ENCODE measurements around the gene RNF168.

DNA sequence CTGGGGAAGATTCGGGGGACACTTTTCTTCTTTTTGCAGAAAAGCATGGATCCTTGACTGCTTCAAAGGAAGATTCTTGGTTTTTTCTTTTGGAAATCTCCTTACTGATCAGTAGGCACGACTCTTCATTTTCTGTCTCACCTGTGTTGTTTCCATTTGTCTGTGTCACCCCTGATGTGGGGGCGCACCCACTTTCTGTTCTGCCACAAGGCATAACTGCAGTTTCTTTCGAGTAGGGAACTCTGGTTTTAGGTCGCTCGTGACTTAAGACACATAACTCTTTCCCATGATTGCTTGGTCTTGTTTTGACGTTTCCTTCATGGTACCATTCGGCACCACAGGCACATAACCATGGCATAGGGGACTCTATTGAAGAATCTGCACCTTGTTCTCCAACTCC lies 31.3 kb downstream of the RNF168 start:
- TF ChIP-seq, protein P1, sequence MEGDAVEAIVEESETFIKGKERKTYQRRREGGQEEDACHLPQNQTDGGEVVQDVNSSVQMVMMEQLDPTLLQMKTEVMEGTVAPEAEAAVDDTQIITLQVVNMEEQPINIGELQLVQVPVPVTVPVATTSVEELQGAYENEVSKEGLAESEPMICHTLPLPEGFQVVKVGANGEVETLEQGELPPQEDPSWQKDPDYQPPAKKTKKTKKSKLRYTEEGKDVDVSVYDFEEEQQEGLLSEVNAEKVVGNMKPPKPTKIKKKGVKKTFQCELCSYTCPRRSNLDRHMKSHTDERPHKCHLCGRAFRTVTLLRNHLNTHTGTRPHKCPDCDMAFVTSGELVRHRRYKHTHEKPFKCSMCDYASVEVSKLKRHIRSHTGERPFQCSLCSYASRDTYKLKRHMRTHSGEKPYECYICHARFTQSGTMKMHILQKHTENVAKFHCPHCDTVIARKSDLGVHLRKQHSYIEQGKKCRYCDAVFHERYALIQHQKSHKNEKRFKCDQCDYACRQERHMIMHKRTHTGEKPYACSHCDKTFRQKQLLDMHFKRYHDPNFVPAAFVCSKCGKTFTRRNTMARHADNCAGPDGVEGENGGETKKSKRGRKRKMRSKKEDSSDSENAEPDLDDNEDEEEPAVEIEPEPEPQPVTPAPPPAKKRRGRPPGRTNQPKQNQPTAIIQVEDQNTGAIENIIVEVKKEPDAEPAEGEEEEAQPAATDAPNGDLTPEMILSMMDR (IDR thresholded peaks at IDR 0.05), result no peak
- TF ChIP-seq POLR2AphosphoS2 (conservative IDR thresholded peaks at IDR 0.05; ENCODE audit: low read length) (no peak), ZFP36 (IDR thresholded peaks at IDR 0.05; ENCODE audit: borderline replicate concordance, partially characterized antibody) (no peak), KDM5A (IDR thresholded peaks at IDR 0.05) (no peak), FOSL2 (IDR thresholded peaks at IDR 0.05) (no peak), FOSL2 (CRISPR knock-in tag; IDR thresholded peaks at IDR 0.05) (no peak), CEBPB (IDR thresholded peaks at IDR 0.05) (no peak), RCOR1 (IDR thresholded peaks at IDR 0.05; ENCODE audit: low read depth, low read length) (no peak), POLR2A (IDR thresholded peaks at IDR 0.05; ENCODE audit: low read length) (no peak), CHD4 (IDR thresholded peaks at IDR 0.05; ENCODE audit: borderline replicate concordance) (no peak), SREBF2 (IDR thresholded peaks at IDR 0.05) (no peak), TP53 (CRISPR knock-in tag; IDR thresholded peaks at IDR 0.05) (no peak)
- TF ChIP-seq, protein P2, sequence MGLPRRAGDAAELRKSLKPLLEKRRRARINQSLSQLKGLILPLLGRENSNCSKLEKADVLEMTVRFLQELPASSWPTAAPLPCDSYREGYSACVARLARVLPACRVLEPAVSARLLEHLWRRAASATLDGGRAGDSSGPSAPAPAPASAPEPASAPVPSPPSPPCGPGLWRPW (IDR thresholded peaks at IDR 0.05), result no peak
